Neural progenitor cell (in vitro differentiated cells): ENCODE data around the gene UCHL5. TPM values are rescaled to one million over a fixed set of nuclear protein-coding genes. Genes with fewer than 3 reads are reported as not detected.
A peak's percentile ranks its signal among the peaks of the same experiment; 100 is the strongest.

Experiments used
- DNase-seq: peaks from one replicate; pipeline ENCODE4 v3.0.0-alpha.2; 2016; ENCODE audit warnings: low spot score
- H2AFZ ChIP-seq: fragments of 200-600 bp; sonication (generic); replicated peaks from 2 replicates; pipeline ENCODE4 v1.6.1; 2016; ENCODE audit warnings: antibody characterized with exemption
- H3F3A ChIP-seq: fragments of 200-600 bp; sonication (generic); 2 replicates; pipeline ENCODE4 v1.6.1; 2016; ENCODE audit warnings: antibody characterized with exemption, low read depth
- H3K27ac ChIP-seq: fragments of 200-600 bp; sonication (generic); 2 replicates; pipeline ENCODE4 v1.5.1; 2016; ENCODE audit warnings: mild to moderate bottlenecking
- H3K27me3 ChIP-seq: fragments of 200-600 bp; sonication (generic); 2 replicates; pipeline ENCODE4 v1.6.1; 2016; ENCODE audit warnings: mild to moderate bottlenecking, moderate library complexity
- H3K36me3 ChIP-seq: fragments of 200-600 bp; sonication (generic); 2 replicates; pipeline ENCODE4 v1.5.1; 2016
- H3K4me1 ChIP-seq: fragments of 200-600 bp; sonication (generic); 2 replicates; pipeline ENCODE4 v1.6.1; 2016; ENCODE audit warnings: mixed run types
- H3K4me2 ChIP-seq: fragments of 200-600 bp; sonication (generic); 2 replicates; pipeline ENCODE4 v1.6.1; 2016
- H3K4me3 ChIP-seq: fragments of 200-600 bp; sonication (generic); 2 replicates; pipeline ENCODE4 v1.5.1; 2016
- H3K79me2 ChIP-seq: fragments of 200-600 bp; sonication (generic); 2 replicates; pipeline ENCODE4 v1.6.1; 2016; ENCODE audit warnings: low read depth
- H3K9ac ChIP-seq: fragments of 200-600 bp; sonication (generic); 2 replicates; pipeline ENCODE4 v1.6.1; 2016
- H3K9me3 ChIP-seq: fragments of 200-600 bp; sonication (generic); 2 replicates; pipeline ENCODE4 v1.5.1; 2016; ENCODE audit warnings: low read depth
- H4K20me1 ChIP-seq: fragments of 200-600 bp; sonication (generic); 2 replicates; pipeline ENCODE4 v1.6.1; 2016; ENCODE audit warnings: low read depth
- H3K27ac Mint-ChIP-seq: 3 replicates; pipeline ENCODE4 v1.8.0; 2021; ENCODE audit warnings: mixed read lengths
- H3K27me3 Mint-ChIP-seq: 2 replicates; pipeline ENCODE4 v1.8.0; 2022; ENCODE audit warnings: low read depth, mild to moderate bottlenecking, inconsistent platforms, moderate library complexity, mixed read lengths; ENCODE audit not compliant: insufficient read depth
- H3K36me3 Mint-ChIP-seq: 3 replicates; pipeline ENCODE4 v1.8.0; 2021; ENCODE audit warnings: mixed read lengths
- H3K4me1 Mint-ChIP-seq: 3 replicates; pipeline ENCODE4 v1.8.0; 2021; ENCODE audit warnings: mixed read lengths
- H3K4me3 Mint-ChIP-seq: 3 replicates; pipeline ENCODE4 v1.8.0; 2021; ENCODE audit warnings: mild to moderate bottlenecking, moderate library complexity, mixed read lengths
- H3K9me3 Mint-ChIP-seq: 3 replicates; pipeline ENCODE4 v1.8.0; 2020; ENCODE audit warnings: mixed read lengths
- EZH2 ChIP-seq: fragments of 200-600 bp; sonication (generic); IDR thresholded peaks from 2 replicates; pipeline ENCODE4 v1.6.1; 2017; ENCODE audit warnings: antibody characterized with exemption, mild to moderate bottlenecking, moderate library complexity
- EZH2phosphoT487 ChIP-seq: fragments of 200-600 bp; sonication (generic); IDR thresholded peaks from 2 replicates; pipeline ENCODE4 v1.6.1; 2017; ENCODE audit warnings: antibody characterized with exemption
- total RNA-seq: library from RNA; depleted of rRNA; stranded (reverse); fragments of >200 nt; gene quantifications from 2 replicates; pipeline ENCODE4 v1.2.3, GENCODE V29; 2015; ENCODE audit warnings: low replicate concordance
- TF ChIP-seq, protein P1 (sequence below): fragments of 200-600 bp; sonication (generic); IDR thresholded peaks from 2 replicates; pipeline ENCODE4 v1.5.1; 2017; ENCODE audit warnings: antibody characterized with exemption, mild to moderate bottlenecking

UCHL5 gene
- total RNA-seq, 1 donor from 2014 or later, result 49.4 TPM

DNA sequence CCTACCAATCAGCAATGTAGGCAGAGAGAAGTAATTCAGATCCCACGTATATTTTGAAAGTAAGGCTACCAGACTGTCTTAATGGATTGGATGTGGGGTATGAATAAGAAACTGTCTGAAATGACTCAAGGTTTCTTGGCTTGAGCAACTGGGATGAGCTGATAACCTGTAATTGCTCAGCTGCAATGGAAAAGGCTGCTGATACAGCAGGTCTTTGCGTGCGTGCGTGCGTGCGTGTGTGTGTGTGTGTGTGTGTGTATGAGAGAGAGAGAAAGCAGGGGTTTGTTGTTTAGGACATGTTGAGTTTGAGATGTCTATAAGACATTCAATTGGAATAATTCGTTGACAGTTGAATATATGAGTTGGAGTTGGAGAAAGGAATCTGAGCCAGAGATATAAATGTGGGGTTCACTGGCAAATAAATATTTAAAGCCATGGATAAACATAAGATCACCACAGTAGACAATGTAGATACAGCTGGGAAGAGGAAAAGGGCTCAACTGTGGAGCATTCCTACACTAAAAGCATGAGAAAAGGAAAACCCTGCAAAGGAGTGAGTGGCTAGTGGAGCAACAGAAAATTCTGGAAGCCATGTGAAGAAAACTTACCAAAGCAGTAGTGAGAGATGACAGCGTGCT is 72.9 kb downstream of the UCHL5 start:
- Histone ChIP-seq H3F3A (no peaks in the 10 kb centered on the region), H3K4me1 (no peaks in the 10 kb centered on the region), H3K9ac (no peak overlapping the region), H3K27me3 (no peaks in the 10 kb centered on the region), H3K36me3 (no peaks in the 10 kb centered on the region), H3K27ac (no peak overlapping the region), H2AFZ (no peak overlapping the region), H4K20me1 (no peaks in the 10 kb centered on the region), H3K4me2 (no peak overlapping the region), H3K9me3 (no peaks in the 10 kb centered on the region), H3K79me2 (no peaks in the 10 kb centered on the region), H3K4me3 (no peak overlapping the region)
- Mint-ChIP-seq H3K9me3 (no peaks in the 10 kb centered on the region), H3K4me1 (no peaks in the 10 kb centered on the region), H3K36me3 (peaks cover 3% of the 10 kb centered on the region), H3K4me3 (no peak overlapping the region), H3K27me3 (no peaks in the 10 kb centered on the region), H3K27ac (peak overlapping the region; percentile 4)
- no peak for DNase-seq
- no peak for TF ChIP-seq EZH2phosphoT487
- TF ChIP-seq, protein P1, sequence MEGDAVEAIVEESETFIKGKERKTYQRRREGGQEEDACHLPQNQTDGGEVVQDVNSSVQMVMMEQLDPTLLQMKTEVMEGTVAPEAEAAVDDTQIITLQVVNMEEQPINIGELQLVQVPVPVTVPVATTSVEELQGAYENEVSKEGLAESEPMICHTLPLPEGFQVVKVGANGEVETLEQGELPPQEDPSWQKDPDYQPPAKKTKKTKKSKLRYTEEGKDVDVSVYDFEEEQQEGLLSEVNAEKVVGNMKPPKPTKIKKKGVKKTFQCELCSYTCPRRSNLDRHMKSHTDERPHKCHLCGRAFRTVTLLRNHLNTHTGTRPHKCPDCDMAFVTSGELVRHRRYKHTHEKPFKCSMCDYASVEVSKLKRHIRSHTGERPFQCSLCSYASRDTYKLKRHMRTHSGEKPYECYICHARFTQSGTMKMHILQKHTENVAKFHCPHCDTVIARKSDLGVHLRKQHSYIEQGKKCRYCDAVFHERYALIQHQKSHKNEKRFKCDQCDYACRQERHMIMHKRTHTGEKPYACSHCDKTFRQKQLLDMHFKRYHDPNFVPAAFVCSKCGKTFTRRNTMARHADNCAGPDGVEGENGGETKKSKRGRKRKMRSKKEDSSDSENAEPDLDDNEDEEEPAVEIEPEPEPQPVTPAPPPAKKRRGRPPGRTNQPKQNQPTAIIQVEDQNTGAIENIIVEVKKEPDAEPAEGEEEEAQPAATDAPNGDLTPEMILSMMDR, result no peak

DNA sequence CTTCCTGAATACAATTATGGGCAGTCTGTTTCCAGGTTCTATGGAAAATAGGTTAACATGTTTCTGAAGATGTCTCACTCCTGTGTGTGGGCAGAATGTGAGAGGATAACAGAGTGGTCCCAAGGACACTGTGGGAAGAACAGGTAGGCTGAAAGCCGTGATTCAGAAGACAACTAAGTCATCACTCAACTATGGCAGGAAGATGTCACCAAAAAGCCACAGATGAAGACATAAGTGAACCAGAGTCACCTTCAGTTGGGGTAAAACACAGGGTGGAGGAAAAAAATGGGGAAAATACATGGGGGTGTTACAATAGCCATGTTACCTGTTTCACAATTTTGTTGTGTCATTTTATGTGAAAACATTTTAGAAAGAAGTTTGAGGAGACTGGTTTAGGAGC is 75.1 kb downstream of the UCHL5 start:
- H3K27ac ChIP-seq, result no peak overlapping the region
- H3K4me3 ChIP-seq, result no peak overlapping the region
- no peaks in the 10 kb centered on the region for H4K20me1 ChIP-seq
- no peaks in the 10 kb centered on the region for H3K36me3 ChIP-seq
- no peaks in the 10 kb centered on the region for H3K9me3 ChIP-seq
- no peak overlapping the region for H3K27ac Mint-ChIP-seq
- H3F3A ChIP-seq, result no peaks in the 10 kb centered on the region
- no peaks in the 10 kb centered on the region for H3K79me2 ChIP-seq
- peaks cover 3% of the 10 kb centered on the region for H3K36me3 Mint-ChIP-seq
- H3K4me1 Mint-ChIP-seq, result no peaks in the 10 kb centered on the region
- H3K27me3 ChIP-seq, result no peaks in the 10 kb centered on the region
- no peak overlapping the region for H2AFZ ChIP-seq
- H3K27me3 Mint-ChIP-seq, result no peaks in the 10 kb centered on the region
- no peaks in the 10 kb centered on the region for H3K4me1 ChIP-seq
- no peak overlapping the region for H3K4me2 ChIP-seq
- H3K9me3 Mint-ChIP-seq, result no peaks in the 10 kb centered on the region
- H3K4me3 Mint-ChIP-seq, result no peak overlapping the region
- no peak overlapping the region for H3K9ac ChIP-seq
- TF ChIP-seq EZH2 (no peak), EZH2phosphoT487 (no peak)
- TF ChIP-seq, protein P1, result no peak
- DNase-seq, result no peak

DNA sequence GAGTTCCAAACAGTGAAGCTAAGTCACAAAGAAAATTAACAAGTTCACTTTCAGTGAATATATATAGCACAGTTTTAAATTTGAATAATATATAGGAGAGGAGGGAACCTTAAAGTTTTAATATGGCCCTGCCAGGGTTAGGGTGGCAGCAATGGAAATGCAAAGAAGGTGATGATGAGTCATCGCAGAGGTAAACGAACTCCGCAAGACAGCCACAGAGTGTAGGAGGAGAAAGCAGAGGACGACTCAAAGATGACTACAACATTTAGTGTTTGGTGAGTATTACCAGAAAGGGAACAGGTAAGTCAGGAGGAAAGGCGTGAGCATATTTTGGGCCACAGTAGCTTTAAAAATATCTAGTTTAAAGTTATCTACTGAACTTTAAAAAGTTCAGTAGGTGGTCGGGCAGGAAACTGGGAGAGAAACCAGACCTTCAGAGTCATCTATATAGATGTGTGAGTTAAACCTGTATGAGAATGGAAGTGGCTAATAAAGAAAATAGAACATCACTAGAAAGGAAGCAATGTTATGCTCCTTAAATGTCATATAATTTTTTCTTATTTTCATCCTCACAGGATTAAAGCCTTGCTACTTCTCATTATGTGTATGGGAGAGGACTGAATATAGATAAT is 75.7 kb downstream of the UCHL5 start:
- no peaks in the 10 kb centered on the region for H3K27me3 Mint-ChIP-seq
- no peak for TF ChIP-seq EZH2phosphoT487
- no peak for TF ChIP-seq EZH2
- TF ChIP-seq, protein P1, result no peak

More for the DNA sequence above, 75.7 kb downstream of the UCHL5 start:
- Mint-ChIP-seq H3K36me3 (peaks cover 3% of the 10 kb centered on the region), H3K4me1 (peaks cover 5% of the 10 kb centered on the region), H3K9me3 (peaks cover 2% of the 10 kb centered on the region), H3K4me3 (no peak overlapping the region), H3K27ac (no peak overlapping the region)
- Histone ChIP-seq H2AFZ (no peak overlapping the region), H3K27ac (no peak overlapping the region), H3K4me2 (no peak overlapping the region), H3K4me3 (no peak overlapping the region), H4K20me1 (no peaks in the 10 kb centered on the region), H3K79me2 (no peaks in the 10 kb centered on the region), H3K4me1 (peaks cover 4% of the 10 kb centered on the region), H3F3A (no peaks in the 10 kb centered on the region), H3K27me3 (no peaks in the 10 kb centered on the region), H3K36me3 (no peaks in the 10 kb centered on the region), H3K9ac (no peak overlapping the region), H3K9me3 (no peaks in the 10 kb centered on the region)
- no peak for DNase-seq
